ENCODE data around the gene TMEM114.
A peak's percentile ranks its signal among the peaks of the same experiment; 100 is the strongest.
"Not testable (repeated sequence)": the region's sequence is repeated elsewhere in the genome, so short reads cannot be mapped to it uniquely, and the experiment has no call there.

TMEM114 gene

GRCh38 chr16:8572919-8573724 lies 17.2 kb downstream of the TMEM114 start:
- DNase-seq = no peak

DNA sequence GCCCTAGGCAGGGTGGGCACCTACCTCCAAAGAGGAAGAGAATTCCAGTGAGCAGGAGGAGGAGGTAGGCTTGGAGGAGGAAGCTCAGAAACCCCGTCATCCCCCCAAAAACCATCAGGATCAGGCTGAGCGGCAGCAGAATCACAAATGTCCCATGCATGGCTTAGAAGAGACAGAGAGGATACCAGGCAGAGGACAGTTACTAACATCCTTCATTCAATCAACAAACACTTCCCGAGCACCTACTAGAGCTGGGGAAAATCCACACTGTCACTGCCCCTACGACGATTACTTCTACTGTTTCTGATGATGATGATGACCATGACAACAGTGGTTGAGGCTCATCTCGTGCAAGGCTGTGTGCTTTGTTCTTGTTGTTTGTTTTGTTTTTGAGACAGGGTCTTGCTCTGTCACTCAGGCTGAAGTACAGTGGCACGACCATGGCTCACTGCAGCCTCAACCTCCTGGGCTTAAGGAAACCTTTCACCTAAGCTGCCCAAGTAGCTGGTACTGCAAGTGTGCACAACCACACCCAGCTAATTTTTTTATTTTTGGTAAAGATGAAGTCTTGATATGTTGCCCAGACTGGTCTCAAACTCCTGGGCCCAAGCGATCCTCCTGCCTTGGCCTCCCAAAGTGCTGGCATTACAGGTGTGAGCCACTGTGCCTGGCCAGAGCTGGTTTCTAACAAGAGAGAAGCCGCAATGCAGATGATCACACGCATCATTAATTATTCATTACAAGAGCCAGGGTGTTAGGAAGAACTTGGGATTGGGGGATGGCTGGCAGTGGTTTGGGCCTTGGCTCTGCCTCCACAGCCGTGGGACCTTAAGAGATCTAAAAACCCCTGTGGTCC lies 18.0 kb downstream of the TMEM114 start:
- no peak for DNase-seq

- no peak for DNase-seq
Observed at GRCh38 chr16:8571061-8571596, 19.2 kb downstream of the TMEM114 start.

GRCh38 chr16:8570393-8570792 lies 19.9 kb downstream of the TMEM114 start:
- DNase-seq = not testable (repeated sequence)

DNA sequence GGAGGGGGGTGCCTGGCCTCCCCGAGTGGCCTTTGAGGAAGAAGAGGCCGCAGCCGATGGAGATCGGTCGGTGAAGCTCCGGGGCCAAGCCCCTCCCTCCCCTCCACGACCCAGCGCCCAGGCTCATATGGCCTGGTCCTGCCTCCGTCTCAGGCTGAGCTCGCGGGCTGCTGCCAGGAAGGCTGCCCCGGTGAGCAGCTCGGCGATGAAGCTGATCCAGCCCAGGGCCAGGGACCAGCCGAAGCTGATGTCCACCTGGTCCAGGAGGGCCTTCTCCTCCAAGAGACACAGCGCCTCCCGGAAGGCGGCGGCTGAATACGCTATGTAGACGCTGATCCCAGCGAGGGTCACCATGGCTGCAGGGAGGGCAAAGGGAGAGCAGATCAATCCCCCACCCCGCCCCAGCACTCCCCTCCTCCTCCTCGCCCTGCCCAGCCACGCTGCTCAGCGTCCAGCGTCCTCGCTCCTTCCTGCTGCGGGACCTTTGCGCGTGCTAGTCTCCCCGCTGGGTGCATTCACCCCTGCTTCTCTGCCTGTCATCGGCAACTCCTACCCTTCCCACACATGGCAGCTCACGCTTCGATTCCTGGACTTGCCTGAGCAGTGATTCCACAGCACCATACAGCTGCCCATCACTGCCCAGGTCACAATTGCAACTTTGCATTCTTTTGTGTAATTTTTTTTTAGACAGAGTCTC lies 20.5 kb downstream of the TMEM114 start:
- no peak for DNase-seq

- no peak for DNase-seq
Observed at GRCh38 chr16:8568231-8568617, 22.1 kb downstream of the TMEM114 start.

DNA sequence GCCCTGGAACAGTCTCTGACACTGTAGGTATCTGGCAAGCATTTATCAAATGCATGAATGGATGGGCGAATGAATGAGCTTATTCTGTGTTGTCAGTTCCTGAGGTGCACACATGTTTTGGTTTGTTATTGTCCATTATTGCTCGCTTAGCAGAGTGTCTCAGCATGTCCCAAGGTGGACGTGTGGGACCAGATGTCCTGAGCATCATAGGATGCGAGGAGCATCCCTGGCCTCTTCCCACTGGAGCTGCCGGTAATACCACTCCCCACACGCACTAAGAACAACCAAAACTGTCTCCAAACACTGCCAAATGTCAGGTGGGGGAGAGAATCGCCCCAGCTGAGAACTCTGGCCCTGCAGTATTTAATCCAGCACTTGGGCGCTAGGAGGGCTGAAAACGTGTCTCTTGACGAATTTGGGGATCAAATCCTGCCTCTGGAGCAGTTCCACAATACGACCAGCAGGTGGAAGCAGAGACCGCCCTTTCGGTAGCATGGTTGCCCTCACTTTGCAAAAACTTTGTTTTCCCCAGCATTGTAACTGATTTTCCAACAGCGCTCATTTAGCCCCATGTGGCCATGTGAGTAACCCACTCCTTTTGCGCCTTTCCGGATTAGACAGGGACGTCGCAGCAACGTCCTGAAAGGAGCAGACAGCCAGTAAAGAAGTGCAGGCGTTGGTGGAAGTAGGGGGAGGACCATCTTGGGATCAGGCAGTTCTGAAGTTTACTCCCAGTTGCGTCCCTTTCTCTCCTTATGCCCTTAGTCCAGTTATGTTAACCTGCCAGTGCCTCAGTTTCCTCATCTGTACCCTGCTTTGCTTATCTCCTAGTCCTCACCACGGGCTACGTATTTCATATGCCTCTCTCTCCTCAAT lies 22.7 kb downstream of the TMEM114 start:
- DNase-seq = peak; percentile 69

DNA sequence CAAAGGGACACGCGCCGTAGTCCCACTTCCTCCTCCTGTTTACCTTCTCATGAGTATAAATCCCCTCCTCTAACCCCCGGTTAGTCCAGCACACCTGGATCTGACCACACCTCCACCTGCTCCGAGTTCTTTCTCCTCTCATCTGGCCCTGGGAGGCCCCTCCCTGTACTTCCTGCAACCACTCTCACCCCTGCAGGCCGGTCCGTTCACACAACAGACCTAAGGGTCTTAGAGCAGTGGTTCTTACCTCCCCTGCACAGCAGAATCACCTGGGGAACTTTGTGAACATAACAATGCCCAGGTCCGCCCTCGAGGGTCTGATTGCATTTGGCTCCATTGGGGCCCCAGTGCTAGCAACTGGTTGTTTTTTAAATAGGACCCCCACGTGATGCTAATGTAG lies 24.8 kb downstream of the TMEM114 start:
- DNase-seq = no peak

DNA sequence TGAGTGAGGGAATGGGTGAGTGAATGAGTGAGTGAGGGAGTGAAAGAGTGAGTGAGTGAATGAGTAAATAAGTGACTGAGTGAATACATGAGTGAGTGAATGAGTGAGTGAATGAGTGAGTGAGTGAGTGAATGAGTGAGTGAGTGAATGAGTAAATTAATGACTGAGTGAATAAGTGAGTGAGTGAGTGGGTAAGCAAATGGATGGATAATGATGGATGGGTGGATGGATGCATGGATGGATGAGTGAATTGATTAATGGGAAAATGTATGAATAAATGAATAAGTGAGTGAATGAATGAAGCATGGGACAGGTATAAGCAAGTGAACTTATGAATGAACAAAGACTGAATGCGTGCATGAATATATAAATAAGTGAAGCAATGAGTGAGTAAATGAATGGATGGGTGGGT lies 25.4 kb downstream of the TMEM114 start:
- DNase-seq = no peak

DNA sequence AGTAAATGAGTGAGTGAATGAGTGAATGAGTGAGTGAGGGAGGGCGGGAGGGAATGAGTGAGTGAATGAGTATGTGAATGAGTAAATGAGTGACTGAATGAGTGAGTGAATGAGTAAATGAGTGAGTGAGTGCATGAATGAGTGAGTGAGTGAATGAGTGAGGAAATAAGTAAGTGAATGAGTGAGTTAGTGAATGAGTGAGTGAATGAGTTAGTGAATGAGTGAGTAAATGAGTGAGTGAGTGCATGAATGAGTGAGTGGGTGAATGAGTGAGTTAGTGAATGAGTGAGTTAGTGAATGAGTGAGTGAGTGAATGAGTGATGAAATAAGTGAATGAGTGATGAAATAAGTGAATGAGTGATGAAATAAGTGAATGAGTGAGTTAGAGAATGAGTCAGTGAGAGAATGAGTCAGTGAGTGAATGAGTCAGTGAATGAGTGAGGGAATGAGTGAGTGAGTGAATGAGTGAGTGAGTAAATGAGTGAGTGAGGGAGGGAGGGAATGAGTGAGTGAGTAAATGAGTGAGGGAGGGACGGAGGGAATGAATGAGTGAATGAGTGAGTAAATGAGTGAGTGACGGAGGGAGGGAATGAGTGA lies 26.3 kb downstream of the TMEM114 start:
- DNase-seq = not testable (repeated sequence)

- DNase-seq = no peak
Observed at GRCh38 chr16:8561496-8561895, 28.8 kb downstream of the TMEM114 start.

GRCh38 chr16:8555400-8555799 lies 34.9 kb downstream of the TMEM114 start:
- no peak for DNase-seq

DNA sequence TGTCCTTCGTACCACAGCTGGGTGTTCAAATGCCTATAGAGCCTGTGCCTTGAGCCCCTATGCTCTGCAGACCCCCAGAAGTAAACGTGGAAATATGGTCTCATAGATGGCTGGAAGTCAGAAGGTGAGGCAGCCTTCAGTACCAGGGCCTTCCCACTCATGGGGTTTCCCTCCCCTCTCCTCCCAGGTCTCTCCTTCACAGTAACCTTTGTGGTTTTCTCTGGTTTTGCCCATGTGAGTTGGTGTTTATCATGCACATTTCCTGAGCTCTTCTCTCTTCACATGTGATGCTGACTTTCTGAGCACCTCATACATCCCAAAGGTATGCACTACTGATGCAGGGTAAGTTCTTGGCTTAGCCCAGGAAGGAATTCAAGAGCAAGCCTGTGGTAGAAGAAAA lies 35.4 kb downstream of the TMEM114 start:
- no peak for DNase-seq

GRCh38 chr16:8554022-8554421 lies 36.3 kb downstream of the TMEM114 start:
- DNase-seq = no peak

DNA sequence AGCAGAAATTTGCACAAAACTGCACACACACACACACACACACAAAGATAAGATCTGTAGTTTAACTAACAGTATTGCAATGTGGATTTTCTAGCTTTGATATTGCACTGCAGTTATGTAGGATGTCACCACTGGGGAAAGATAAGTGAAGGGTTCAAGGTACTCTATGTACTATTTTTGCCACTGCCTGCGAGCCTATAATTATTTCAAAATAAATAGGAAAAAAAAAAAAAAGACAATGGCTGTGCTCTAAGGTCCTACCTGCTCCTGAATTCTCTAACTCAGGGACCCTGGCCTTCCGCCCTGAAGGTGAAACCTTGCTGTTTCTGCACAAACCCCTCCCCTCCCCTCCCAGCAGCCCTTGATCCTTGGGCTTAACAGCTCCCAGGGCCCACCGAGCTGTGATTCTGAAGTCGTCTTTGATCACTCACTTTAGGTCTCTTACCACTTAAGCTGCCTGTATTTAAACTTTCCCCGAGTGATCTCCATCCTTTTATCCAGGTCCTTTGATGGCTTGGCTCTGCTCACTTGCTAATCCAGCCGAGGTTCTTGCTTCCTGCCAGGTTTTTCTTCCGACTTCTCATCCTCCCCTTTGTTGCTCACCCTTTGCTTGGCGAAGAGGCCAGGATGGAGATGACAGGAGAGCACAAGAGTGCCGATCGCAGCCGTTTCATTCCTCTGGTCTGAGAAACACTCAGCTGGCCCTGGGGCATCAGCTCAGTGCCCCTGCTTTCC lies 37.7 kb downstream of the TMEM114 start:
- no peak for DNase-seq

GRCh38 chr16:8551388-8552332 lies 38.7 kb downstream of the TMEM114 start:
- no peak for DNase-seq

- DNase-seq = no peak
Observed at GRCh38 chr16:8550728-8551387, 39.5 kb downstream of the TMEM114 start.

DNA sequence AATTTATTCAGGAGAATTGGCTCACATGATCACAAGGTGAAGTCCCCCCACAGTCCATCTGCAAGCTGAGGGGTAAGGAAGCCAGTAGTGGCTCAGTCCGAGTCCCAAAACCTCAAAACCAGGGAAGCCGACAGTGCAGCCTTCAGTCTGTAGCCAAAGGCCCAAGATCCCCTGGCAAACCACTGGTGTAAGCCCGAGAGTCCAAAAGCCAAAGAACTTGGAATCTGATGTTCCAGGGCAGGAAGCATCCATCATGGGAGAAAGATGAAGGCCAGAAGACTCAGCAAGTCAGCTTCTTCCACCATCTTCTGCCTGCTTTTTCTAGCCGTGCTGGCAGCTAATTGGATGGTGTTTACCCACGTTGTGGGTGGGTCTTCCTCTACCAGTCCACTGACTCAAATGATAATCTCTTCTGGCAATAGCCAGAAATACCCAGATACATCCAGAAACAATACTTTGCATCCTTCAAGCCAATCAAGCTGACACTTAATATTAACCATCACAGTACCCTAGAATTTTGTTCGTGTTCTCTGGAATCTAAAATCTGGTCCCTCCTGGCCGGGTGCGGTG lies 40.4 kb downstream of the TMEM114 start:
- no peak for DNase-seq

DNA sequence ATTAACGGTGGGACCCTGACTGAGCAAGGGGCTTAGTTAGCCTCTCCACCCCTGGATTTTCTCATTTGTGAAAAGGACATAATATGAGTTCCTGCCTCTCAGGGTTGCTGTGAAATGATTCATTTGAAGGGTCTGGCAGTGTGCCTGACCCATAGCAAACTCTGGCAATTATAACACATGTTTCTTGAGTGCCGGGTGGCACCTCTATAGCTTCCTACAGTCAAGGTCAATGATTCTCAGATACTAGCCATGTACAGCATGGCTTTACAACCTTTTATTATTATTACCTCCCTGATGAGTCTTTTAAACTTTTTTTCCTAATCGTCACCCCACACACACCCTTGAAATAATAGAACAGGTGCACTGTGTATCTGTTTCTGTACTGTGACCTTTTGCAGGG lies 42.1 kb downstream of the TMEM114 start:
- no peak for DNase-seq

All from DMS79 treated with DMSO at 0.1 percent for 48 hours (cell line).